ENCODE measurements around the gene ARID4A. TPM values are rescaled to one million over a fixed set of nuclear protein-coding genes. Genes with fewer than 3 reads are reported as not detected.
A peak's percentile ranks its signal among the peaks of the same experiment; 100 is the strongest.
"Not testable (repeated sequence)": the region's sequence is repeated elsewhere in the genome, so short reads cannot be mapped to it uniquely, and the experiment has no call there.

ARID4A gene
- polyA plus RNA-seq, 3 donors: 4.0 to 10.2 (median 6.8) TPM

GRCh38 chr14:58341152-58341748 lies 42.9 kb downstream of the ARID4A start:
- no peak overlapping the region for H3K27ac ChIP-seq (ENCODE audit: low read depth, low read length)
- WGBS, 3 donors: 85 to 93% (median 87%) methylated on average over 4 of the region's 4 CpGs

- not testable (repeated sequence) for H3K27ac ChIP-seq (ENCODE audit: low read depth, low read length)
- 92 to 100% (median 97%) methylated on average over 3 of the region's 3 CpGs for WGBS, 3 donors
Observed at GRCh38 chr14:58343535-58343934, 45.2 kb downstream of the ARID4A start.

- WGBS, 3 donors: 58 to 78% (median 63%) methylated on average over 4 of the region's 4 CpGs
Observed at GRCh38 chr14:58353516-58354299, 55.4 kb downstream of the ARID4A start.

GRCh38 chr14:58354808-58355207 lies 56.5 kb downstream of the ARID4A start:
- no peak overlapping the region for H3K27ac ChIP-seq (ENCODE audit: low read depth, low read length)
- WGBS, 3 donors: 55 to 85% (median 60%) methylated on average over 2 of the region's 2 CpGs

More at GRCh38 chr14:58353516-58354299, 55.4 kb downstream of the ARID4A start:
- no peak overlapping the region for H3K27ac ChIP-seq (ENCODE audit: low read depth, low read length)

- 93 to 96% (median 94%) methylated on average over 1 of the region's 1 CpG for WGBS, 3 donors
- H3K27ac ChIP-seq (ENCODE audit: low read depth, low read length): no peak overlapping the region
Observed at GRCh38 chr14:58356268-58356667, 57.9 kb downstream of the ARID4A start.

GRCh38 chr14:58362272-58362671 lies 63.9 kb downstream of the ARID4A start:
- 97 to 100% (median 100%) methylated on average over 1 of the region's 1 CpG for WGBS, 3 donors
- H3K27ac ChIP-seq (ENCODE audit: low read depth, low read length): not testable (repeated sequence)

GRCh38 chr14:58362798-58363412 lies 64.5 kb downstream of the ARID4A start:
- H3K27ac ChIP-seq (ENCODE audit: low read depth, low read length): no peak overlapping the region
- 89 to 94% (median 93%) methylated on average over 3 of the region's 3 CpGs for WGBS, 3 donors

GRCh38 chr14:58364316-58364715 lies 66.0 kb downstream of the ARID4A start:
- no peak overlapping the region for H3K27ac ChIP-seq (ENCODE audit: low read depth, low read length)
- WGBS, 3 donors: 72 to 86% (median 75%) methylated on average over 4 of the region's 4 CpGs

- 76 to 83% (median 81%) methylated on average over 3 of the region's 3 CpGs for WGBS, 3 donors
- no peak overlapping the region for H3K27ac ChIP-seq (ENCODE audit: low read depth, low read length)
Observed at GRCh38 chr14:58367296-58367695, 68.9 kb downstream of the ARID4A start.

- 94 to 100% (median 100%) methylated on average over 1 of the region's 1 CpG for WGBS, 3 donors
- H3K27ac ChIP-seq (ENCODE audit: low read depth, low read length): no peak overlapping the region
Observed at GRCh38 chr14:58368956-58369355, 70.6 kb downstream of the ARID4A start.

- no peak overlapping the region for H3K27ac ChIP-seq (ENCODE audit: low read depth, low read length)
Observed at GRCh38 chr14:58376791-58377190, 78.4 kb downstream of the ARID4A start.

GRCh38 chr14:58390830-58391229 lies 92.5 kb downstream of the ARID4A start:
- H3K27ac ChIP-seq (ENCODE audit: low read depth, low read length): no peak overlapping the region
- WGBS, 3 donors: 79 to 89% (median 86%) methylated on average over 2 of the region's 2 CpGs

GRCh38 chr14:58395562-58395811 lies 97.1 kb downstream of the ARID4A start:
- no peak overlapping the region for H3K27ac ChIP-seq (ENCODE audit: low read depth, low read length)
- 10 to 18% (median 15%) methylated on average over 10 of the region's 10 CpGs for WGBS, 3 donors

- 7 to 8% (median 8%) methylated on average over 79 to 86 of the region's 86 CpGs for whole genome bisulfite sequencing, 3 donors
- H3K27ac ChIP-seq (ENCODE audit: low read depth, low read length): peak within 1 kb of the TSS; percentile 55
Observed at GRCh38 chr14:58395812-58396788, 97.7 kb downstream of the ARID4A start, which contains the start of gene TOMM20L. Gene TOMM20L, plus strand, starts transcription at chr14:58395930. Its CDS starts 28 bp downstream, at chr14:58395958.

GRCh38 chr14:58397156-58397555 lies 98.8 kb downstream of the ARID4A start:
- WGBS, 3 donors: 95 to 98% (median 97%) methylated on average over 6 of the region's 6 CpGs
- H3K27ac ChIP-seq (ENCODE audit: low read depth, low read length): no peak overlapping the region

GRCh38 chr14:58398495-58398894 lies 100.1 kb downstream of the ARID4A start:
- H3K27ac ChIP-seq (ENCODE audit: low read depth, low read length): no peak overlapping the region

GRCh38 chr14:58398895-58399294 lies 100.5 kb downstream of the ARID4A start:
- H3K27ac ChIP-seq (ENCODE audit: low read depth, low read length): no peak overlapping the region
- WGBS, 3 donors: 90 to 95% (median 92%) methylated on average over 3 of the region's 3 CpGs

- 87 to 92% (median 91%) methylated on average over 3 of the region's 3 CpGs for WGBS, 3 donors
- H3K27ac ChIP-seq (ENCODE audit: low read depth, low read length): no peak overlapping the region
Observed at GRCh38 chr14:58401587-58401986, 103.2 kb downstream of the ARID4A start.

Data from adipose tissue (tissue), 3 donors.